AG09319 (cell line): ENCODE measurements around the gene DTL.
"Not testable (repeated sequence)": the region's sequence is repeated elsewhere in the genome, so short reads cannot be mapped to it uniquely, and the experiment has no call there.

Experiments used
- DNase-seq: peaks from one replicate; pipeline ENCODE4 v3.0.0-alpha.2; 2010; ENCODE audit warnings: low read depth; ENCODE audit errors: extremely low read depth
- TF ChIP-seq, protein P1 (sequence below): IDR thresholded peaks from 2 replicates; pipeline ENCODE4 v1.5.1; 2011; ENCODE audit warnings: low read depth, mild to moderate bottlenecking, inconsistent platforms, low read length, moderate library complexity

DTL gene

DNA sequence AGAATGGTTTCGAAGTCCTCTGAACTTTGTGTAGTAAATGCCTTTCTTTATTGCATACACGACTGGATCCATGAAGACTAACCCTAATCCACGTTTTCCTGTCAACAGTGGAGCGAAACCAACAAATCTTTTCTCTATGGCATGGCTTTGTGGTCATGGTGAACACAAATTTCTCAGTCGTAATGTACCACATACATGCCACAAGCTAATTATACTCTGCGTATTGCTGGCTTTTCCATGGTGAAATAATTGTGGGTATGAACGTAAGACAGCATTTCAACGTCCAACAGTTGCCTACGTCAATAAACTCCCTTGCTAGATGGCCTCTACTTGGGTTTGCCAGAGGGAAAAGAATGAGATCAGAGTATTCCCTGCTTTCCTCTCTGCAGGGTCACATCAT, 27.7 kb upstream of the DTL start:
- no peak for DNase-seq
- TF ChIP-seq, protein P1, sequence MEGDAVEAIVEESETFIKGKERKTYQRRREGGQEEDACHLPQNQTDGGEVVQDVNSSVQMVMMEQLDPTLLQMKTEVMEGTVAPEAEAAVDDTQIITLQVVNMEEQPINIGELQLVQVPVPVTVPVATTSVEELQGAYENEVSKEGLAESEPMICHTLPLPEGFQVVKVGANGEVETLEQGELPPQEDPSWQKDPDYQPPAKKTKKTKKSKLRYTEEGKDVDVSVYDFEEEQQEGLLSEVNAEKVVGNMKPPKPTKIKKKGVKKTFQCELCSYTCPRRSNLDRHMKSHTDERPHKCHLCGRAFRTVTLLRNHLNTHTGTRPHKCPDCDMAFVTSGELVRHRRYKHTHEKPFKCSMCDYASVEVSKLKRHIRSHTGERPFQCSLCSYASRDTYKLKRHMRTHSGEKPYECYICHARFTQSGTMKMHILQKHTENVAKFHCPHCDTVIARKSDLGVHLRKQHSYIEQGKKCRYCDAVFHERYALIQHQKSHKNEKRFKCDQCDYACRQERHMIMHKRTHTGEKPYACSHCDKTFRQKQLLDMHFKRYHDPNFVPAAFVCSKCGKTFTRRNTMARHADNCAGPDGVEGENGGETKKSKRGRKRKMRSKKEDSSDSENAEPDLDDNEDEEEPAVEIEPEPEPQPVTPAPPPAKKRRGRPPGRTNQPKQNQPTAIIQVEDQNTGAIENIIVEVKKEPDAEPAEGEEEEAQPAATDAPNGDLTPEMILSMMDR, result no peak

DNA sequence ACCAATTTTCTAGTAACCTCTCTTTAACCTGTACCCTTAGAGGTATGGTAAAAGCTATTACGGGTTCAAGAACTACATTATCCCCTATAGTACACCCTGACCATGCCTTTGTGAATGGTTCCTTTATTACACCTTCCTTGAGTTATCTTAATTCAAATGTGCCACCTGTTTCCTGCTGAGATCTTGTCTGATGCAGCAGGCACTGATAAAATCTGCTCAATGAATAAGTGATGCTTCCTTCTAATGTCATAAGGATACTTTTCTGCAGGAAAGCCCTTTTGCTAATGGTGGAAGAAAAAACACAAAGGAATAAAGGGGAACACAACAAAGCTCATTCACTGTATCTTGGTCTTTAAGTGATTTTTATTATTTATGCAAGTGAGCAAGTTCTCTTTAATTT, 26.0 kb upstream of the DTL start:
- no peak for DNase-seq
- TF ChIP-seq, protein P1, result no peak

DNA sequence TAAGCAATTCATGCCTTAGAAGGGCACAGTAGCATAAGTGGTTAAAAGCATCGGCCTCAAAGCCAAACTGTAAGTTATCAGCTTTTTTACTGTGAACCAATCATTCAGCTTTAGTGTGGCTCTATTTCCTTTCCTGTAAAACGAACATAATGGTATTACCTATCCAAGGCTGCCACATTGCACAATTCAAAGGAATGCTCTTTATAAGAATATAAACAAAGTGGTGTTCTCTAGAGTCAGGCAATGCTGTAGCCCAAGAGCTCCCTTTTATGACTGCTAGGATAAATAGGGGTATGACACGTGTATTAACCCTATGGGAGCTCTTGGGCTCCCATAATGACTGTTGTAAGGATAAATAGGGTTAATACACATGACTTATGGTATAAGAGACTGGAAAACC, 25.5 kb upstream of the DTL start:
- DNase-seq, result no peak
- TF ChIP-seq, protein P1, result no peak

DNA sequence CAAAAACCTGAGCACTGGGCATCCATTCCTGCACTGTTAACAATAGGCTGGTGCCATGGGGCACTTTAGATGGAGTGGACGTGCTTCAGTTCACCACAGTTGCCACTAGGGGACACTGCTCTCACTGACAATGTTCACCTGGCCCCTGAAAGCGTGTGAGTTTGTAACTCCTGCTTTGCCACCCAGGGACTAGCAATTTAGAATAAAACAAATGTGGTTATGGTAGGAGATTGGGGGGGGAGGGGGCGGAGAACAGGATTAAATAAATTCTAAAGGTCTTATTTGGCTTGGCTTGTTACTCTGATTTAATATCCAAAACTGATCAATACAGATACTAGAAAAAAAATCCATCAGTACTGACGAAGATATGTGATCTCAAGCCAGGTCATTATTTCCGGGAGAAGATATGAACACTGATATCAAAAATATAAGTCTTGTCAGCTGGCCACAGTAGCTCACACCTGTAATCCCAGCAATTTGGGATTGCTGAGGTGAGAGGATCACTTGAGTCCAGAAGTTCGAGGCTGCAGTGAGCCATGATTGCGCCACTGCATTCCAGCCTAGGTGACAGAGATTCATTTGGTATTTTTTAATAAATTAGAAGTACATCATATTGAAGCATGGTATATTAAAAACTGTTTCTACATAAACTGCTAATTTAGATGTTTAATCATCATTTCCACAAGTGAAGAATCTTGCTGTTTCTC, 23.4 kb upstream of the DTL start:
- TF ChIP-seq, protein P1, result peak; percentile 100
- DNase-seq, result peak; percentile 24

DNA sequence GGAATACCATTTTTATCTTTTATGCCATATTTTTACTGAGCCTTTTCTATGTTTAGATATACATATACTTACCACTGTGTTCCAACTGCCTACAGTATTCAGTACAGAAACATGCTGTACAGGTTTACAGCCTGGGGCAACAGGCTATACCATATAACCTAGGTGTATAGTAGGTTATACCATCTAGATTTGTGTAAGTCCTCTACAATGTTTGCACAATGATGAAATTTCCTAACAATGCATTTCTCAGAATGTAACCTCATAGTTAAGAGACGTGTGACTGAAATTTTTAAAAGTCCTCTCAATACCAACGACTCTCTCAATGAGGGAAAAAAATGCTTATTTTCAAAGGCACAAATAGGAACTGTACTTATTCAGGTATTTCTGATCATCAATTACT, 21.9 kb upstream of the DTL start:
- TF ChIP-seq, protein P1, result no peak
- no peak for DNase-seq

DNA sequence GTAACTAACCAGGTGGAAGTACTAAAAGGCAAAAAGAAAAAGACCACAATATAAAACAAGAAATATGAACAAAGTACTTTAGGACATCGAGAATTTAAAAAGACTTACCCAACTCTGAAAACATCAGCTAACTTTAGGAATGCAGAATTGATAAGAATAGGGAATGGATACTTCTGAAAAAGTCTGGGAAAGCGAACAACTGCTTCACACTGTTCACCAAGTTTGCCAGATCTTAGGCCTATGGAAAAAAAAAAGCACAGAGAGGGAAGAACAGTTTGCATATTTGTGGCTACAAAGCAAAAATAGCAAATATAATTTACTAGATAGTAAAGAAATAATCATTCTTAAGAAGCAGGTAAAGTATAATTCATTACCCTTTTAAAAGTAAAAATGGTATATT, 14.6 kb upstream of the DTL start:
- TF ChIP-seq, protein P1, result no peak
- DNase-seq, result no peak

DNA sequence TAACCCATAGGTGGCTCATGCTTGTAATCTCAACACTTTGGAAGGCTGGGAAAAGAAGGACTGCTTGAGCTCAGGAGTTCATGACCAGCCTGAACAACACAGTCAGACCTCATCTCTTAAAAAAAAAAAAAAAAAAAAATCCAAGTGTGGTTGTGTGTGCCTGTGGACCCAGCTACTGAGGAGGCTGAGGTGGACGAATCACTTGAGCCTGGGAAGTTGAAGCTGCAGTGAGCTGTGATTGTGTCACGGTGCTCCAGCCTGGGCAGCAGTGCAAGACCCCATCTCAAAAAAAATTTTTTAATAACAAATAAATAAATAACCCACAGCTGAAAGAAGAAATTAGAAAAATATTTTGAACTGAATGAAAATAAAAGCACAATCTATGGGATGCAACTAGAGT, 14.0 kb upstream of the DTL start:
- DNase-seq, result no peak
- TF ChIP-seq, protein P1, result no peak

DNA sequence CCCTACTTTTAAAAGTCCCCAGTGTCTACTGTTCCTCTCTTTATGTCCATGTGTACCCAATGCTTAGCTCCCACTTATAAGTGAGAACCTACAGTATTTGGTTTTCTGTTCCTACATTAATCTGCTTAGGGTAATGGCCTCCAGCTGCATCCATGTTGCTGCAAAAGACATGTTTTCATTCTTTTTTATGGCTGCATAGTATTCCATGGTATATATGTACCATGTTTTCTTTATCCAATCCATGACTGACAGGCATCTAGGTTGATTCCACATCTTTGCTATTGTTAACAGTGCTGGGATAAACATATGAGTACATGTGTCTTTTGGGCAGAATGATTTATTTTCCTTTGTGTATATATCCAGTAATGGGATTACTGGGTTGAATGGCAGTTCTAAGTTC, 12.6 kb upstream of the DTL start:
- not testable (repeated sequence) for DNase-seq
